Measurements from ENCODE around the gene LMO1.

DNA sequence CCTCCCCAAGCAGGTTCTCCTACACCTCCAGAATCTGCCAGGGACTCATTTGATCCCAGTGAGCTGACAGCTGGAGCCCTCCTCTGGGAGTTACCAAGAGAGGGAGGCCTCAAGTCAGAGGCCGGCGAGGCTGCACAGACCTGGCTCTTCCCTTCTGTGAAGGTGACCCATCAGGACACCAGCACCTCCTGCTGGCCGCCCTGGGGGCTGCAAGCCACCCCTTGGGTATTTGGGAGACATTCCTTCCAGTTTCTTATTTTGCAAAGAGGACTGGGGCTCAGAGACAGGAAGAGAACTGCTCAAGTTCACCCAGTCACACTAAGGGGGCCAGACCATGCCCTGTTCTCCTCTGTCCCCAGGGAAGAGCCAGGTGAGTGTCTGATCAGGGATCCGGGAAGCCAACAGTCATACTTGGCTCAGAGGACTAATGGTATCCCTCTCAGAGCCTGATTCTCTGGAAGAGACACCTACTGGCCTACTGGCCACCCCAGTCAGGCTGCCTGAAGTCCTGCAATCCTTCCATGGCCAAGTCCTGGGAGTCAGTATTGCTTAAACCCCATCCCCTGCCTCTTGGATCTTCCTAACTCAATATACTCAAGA is 54.4 kb downstream of the LMO1 start:
- TF ChIP-seq, protein P1, sequence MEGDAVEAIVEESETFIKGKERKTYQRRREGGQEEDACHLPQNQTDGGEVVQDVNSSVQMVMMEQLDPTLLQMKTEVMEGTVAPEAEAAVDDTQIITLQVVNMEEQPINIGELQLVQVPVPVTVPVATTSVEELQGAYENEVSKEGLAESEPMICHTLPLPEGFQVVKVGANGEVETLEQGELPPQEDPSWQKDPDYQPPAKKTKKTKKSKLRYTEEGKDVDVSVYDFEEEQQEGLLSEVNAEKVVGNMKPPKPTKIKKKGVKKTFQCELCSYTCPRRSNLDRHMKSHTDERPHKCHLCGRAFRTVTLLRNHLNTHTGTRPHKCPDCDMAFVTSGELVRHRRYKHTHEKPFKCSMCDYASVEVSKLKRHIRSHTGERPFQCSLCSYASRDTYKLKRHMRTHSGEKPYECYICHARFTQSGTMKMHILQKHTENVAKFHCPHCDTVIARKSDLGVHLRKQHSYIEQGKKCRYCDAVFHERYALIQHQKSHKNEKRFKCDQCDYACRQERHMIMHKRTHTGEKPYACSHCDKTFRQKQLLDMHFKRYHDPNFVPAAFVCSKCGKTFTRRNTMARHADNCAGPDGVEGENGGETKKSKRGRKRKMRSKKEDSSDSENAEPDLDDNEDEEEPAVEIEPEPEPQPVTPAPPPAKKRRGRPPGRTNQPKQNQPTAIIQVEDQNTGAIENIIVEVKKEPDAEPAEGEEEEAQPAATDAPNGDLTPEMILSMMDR (conservative IDR thresholded peaks at IDR 0.05) = peak; percentile 44; the same call in 1 of the 2 replicates
- no peak for TF ChIP-seq EZH2 (IDR thresholded peaks at IDR 0.05; ENCODE audit: low read depth)

All from PC-9 (cell line).